GM19438 (cell line): ENCODE data around the gene CDH8.

Experiments
- ATAC-seq: cut with Tn5 transposase; IDR thresholded peaks from one replicate; pipeline ENCODE4 v1.9.1; 2021; ENCODE audit warnings: low read depth; ENCODE audit not compliant: unreplicated experiment

Gene CDH8

GRCh38 chr16:62033065-62033464 is 3.2 kb downstream of the CDH8 start:
- no peak for ATAC-seq

DNA sequence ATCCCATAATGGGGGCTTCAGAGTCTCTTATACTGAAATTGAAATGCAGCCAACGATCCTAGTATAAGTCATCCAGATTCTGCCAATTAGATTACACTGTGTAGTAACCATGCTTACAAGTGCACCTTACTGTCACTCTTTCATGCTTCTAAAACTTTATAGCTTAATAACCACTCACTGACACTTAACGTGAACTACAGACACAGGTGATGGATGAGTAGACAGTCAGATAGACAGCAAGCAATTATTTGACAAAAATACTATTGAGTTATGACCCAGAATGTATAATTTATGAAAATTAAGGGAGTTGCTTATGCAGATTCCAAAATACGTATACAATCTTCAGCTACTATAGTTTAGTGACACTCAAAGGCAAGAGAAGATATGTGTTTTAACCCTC is 6.3 kb downstream of the CDH8 start:
- no peak for ATAC-seq

DNA sequence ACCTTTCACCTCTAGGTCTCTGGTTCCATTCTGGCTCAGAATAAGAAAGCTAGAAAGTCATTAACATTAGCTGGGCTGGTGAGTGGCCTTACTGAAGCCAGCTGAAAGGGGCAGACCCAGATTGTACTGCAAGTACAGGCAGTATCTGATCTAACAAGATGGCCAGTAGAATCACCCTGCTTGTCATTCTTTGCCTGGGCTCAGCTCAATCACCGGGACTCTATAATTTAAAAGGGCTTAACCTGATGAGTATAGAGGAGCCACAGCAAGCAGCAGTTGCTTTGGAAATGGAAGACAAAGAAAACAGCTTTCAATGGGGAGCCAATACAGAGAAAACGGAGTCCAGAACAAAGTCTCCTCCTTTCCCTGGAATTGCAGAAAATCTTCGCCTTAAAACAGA is 13.6 kb downstream of the CDH8 start:
- ATAC-seq, result no peak

DNA sequence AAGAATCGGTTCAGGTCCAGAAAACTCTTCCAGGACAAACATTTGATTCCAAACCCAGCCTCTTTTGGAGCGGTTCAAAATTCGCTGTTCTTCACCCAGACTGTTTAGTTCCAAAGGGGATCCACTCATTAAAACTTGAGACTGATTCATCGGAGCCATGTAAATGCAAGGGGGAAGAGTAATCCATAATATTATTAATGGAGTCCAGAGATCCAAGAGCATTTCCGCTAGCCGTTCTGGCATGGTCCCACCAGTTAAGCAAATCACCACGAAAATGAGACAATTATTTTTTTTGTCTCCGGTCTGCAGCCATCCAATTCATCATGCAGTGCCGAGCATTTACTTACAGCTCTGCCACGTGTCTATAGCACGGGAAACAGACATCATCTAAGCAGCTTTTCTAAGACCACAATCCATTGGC is 15.1 kb downstream of the CDH8 start:
- ATAC-seq, result no peak

DNA sequence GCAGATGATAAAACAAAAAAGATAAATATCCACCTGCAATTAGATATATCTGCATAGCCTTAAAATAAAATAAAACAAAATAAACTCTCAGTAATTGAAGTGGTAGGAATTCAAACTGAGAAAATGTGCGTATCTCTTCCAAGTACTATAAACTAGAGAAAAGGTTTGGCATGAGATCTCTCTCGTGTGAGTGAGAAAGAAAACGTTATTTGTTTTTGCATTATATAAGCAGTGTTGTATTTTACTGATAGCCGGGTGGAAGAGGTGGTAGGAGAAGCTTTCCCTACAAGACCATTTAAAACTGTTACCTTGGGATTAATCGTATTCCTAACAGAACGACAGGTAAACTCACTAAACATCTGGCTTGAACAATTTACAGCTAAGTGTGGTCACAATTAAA is 15.6 kb downstream of the CDH8 start:
- ATAC-seq, result no peak

DNA sequence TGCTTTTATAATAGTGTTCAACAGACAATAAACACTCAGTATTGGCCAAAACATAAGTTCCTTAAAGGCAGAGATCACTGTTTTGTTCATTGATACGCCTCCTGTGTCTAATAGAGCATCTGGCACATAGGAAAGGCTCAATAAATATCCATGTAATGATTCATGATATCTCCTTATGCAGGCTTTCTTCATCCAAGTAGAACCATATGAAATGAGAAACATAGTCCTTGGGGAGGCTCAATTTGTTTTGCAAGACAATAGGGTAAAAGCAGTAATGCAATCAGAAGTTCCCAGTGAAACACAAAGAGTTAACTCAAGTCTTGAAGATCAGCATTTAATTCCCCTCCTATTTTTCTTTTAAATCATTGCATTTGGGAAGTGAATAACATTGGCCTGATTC is 16.4 kb downstream of the CDH8 start:
- ATAC-seq, result no peak

DNA sequence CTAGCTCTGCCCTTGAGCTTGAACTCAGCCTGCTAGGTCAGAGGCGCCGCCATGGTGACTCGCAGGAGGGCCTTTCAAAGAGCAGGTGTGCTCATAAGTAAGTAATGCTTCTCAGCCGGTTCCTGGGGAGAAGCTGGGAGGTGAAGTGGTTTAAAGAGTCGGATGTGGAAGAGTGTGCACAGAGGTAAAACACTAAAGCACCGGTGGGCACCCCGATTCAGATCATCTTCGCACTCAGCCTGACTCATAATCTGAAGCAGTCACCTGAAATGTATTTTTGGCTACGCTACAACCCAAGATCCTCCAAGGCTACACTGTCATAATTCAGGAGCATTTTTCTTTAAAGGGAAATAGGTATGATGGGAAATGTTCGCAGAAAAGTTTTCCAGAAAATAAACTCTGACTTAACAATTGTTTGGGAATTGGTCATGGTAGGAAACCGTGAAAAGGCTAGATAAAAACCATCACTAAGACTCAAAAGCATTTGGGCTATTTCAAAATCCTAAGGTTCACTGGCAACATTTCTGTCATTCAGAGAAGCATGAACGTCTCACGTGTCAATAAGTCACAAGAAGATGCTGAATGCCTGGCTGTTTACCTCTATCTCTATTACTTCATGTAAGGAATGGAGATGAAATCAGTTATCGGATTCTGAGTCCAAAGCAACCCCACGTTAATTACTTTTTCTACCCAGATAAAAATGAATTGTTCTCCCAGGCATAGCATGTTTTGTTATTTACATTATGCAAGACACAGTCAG is 17.8 kb downstream of the CDH8 start:
- ATAC-seq, result no peak

DNA sequence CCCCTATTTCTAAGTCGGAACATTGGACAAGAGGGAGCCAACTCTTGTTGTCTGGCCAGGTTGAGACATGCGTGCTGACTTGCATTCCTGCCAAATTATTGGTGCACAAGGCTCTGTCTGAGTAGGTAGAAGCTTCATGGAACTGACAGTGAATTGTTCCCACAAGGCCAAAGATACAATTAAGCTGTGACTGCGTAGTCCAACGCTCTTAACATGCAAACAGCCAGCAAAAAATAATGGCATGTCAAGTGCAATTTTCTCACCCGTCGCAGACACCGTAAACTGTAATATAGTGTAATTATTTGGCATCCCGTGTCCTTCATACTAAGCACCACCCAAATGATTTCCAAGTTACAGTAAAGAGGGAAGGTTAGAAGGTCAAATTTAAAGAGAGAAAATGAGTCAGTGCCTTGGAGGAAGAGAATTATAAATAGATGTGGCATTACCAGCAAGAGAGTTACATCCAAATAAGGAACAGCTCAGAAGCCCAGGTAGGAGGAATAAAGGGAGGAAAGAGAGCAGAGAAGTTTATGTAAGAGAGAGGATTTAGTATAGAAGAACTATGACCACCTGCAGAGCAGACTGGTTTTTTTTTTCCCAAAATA is 21.8 kb downstream of the CDH8 start:
- ATAC-seq, result no peak

GRCh38 chr16:62010186-62010585 is 26.1 kb downstream of the CDH8 start:
- ATAC-seq, result no peak

- no peak for ATAC-seq
Observed at GRCh38 chr16:61998460-61998859, 37.8 kb downstream of the CDH8 start.

GRCh38 chr16:61993108-61993507 is 43.1 kb downstream of the CDH8 start:
- ATAC-seq, result no peak

DNA sequence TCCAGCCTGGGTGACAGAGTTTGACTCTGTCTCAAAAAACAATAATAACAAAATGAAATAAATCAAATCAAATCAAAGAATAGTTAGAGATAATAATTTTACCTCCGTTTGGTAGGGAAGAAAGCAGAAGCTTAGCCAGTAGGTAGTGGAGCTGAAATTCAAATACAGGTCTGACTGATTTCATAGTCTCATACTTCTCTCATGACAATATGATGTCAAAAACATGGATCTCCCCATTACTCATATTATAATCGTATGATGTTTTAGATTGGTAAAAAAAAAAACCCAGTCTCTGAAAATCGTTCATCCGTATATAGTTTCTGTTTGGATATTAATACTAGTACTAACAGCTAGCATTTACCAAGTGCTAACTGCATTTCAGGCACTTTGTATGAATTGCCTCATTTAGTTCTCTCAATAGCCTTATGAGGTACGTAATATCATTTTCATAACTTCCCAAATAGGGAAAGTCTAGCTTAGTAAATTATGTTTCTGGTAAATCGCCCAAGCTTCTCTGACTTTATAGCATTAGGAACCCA is 48.7 kb downstream of the CDH8 start:
- ATAC-seq, result no peak

- no peak for ATAC-seq
Observed at GRCh38 chr16:61969077-61969382, 67.2 kb downstream of the CDH8 start.

GRCh38 chr16:61968242-61969076 is 67.8 kb downstream of the CDH8 start:
- ATAC-seq, result no peak

GRCh38 chr16:61957075-61957855 is 79.0 kb downstream of the CDH8 start:
- no peak for ATAC-seq

DNA sequence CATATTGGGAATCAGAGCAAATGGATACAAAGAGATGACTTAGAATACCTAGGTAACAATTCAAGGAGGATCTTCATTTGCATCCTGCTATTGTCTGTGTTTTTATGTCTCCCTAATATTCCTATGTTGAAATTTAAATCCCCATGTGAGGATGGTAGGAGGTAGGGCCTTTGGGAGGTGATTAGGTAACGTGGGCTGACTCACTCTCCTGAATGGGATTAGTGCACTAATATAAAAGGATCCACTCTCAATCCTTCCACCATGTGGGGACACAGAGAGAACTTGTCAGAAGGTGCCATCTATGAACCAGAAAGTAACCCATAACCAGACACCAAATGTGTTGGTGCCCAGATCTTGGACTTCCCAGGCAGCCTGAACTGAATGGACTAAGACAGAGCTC is 83.4 kb downstream of the CDH8 start:
- no peak for ATAC-seq

GRCh38 chr16:61948414-61948813 is 87.8 kb downstream of the CDH8 start:
- no peak for ATAC-seq

DNA sequence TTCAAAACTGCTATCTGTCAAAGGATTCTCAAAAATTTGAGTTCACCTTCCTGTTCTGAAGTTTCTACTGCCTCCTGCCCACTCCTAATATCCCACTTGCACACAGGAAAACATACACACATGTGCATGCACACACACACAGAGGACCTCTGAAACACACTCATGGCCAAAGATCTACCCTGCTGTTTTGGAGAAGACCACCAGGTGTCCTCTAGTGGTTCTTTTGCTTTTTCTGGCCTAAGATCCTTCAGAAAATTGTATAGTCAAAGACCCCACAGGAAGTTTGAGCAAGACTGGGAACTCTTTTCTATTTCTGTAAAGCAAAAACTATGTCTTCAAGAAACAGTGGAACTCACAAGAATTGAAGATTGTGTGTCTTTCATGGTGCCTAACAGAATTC is 90.2 kb downstream of the CDH8 start:
- no peak for ATAC-seq

DNA sequence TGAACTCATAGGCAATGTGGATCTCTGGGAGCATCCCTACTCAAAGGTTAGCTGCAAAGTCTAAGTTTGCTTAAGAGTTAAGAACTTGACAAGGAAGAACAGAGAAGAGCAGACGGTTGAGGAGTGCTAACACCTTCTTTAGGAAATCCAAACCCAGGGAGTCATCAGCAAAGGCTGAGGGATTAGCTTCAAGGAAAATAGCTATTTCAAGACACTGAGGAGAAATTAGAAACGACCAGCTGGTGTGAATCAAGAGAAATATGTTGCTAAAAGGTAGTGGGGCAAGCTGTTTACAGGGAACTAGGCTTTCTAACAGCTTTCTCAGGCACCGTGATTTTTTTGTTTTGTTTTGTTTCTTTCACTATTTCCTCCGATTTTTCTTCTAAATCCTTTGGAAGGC is 90.7 kb downstream of the CDH8 start:
- no peak for ATAC-seq

DNA sequence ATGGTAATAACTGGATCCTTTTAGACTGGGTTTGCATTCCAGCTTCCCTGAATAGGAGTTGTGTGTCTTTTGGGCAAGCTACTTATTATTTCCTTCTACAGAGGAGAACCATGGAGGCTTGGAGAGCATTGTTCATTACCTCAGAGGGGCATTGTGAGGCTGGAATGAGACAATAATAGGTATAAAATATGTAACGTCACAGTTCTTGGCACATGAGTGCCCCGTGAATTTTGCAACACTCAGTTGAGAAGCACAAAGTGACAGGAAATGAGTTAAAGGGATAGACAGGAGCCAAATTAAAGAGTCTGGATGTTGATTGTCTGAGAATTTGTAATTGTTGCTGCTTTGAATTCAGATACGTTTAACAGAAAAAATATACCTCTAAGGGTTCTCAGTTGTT is 92.2 kb downstream of the CDH8 start:
- no peak for ATAC-seq

DNA sequence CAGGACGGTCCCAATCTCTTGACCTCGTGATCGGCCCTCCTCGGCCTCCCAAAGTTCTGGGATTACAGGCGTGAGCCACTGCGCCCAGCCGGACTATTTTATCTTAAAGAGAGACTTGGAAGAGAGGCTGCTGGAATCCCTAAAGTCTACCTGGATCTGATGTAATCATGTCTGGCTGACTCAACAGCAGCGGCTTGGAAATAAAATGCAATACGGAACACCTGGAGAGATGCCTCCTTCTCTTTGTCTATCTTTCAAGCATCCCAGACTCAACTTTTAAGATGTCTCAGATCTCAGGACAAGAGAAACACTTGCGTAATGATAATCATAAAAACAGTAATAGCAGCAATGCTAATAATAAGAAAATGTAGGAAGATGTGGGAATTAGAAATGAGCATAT is 95.6 kb downstream of the CDH8 start:
- no peak for ATAC-seq
